ENCODE measurements around the gene DNPEP. TPM values are rescaled to one million over a fixed set of nuclear protein-coding genes. Genes with fewer than 3 reads are reported as not detected.

DNPEP gene
- total and polyA plus RNA-seq, 2 donors (not counting 1 experiment from before 2014, with no cell fraction given), result 82.6 to 91.7 TPM

DNA sequence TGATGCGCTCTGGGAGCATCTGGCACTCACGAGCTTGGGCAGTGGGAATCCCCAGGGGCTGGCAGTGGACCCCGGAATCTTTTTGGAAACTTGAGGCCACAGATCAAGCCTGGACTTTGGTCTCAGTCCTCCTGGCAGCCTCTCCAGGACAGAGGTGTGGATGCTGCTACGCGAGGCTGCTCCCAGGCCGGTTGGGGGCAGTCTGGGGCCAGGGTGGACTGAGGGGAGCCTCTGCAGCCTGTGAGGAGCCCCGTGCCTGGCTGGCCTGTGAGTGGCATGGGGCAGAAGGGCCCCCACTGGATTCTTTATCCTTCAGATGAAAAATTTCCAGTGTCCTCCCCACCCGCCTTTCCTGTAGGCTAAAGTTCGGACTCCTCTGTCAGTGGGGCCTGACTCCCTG, 17.7 kb upstream of the DNPEP start:
- H3K9ac ChIP-seq (ENCODE audit: low read length), result no peak overlapping the region
- H3K9me3 Mint-ChIP-seq (ENCODE audit: insufficient read depth), result no peaks in the 10 kb centered on the region
- H3K27ac Mint-ChIP-seq, result no peak overlapping the region
- H3K36me3 ChIP-seq (replicated peaks in 1 of 2; ENCODE audit: control extremely low read depth in 1 of 2, control insufficient read depth in 1 of 2, extremely low read depth in 1 of 2, insufficient read depth in 2 of 2, low read length in 1 of 2), result no peaks in the 10 kb centered on the region
- POLR2A ChIA-PET, result no interaction called here
- H3K4me1 Mint-ChIP-seq, result no peaks in the 10 kb centered on the region
- no peaks in the 10 kb centered on the region for H4K20me1 ChIP-seq (ENCODE audit: control insufficient read depth, insufficient read depth, low read length, poor library complexity, severe bottlenecking)
- no peak overlapping the region for H3K4me3 Mint-ChIP-seq
- no peaks in the 10 kb centered on the region for H3K4me1 ChIP-seq (ENCODE audit: control insufficient read depth in 2 of 2, insufficient read depth in 2 of 2, low read length in 2 of 2)
- no peak for ATAC-seq (ENCODE audit: low read depth)
- TF ChIP-seq CTCF (IDR thresholded peaks at IDR 0.05) (no peak), EZH2 (IDR thresholded peaks at IDR 0.05; ENCODE audit: borderline replicate concordance, insufficient read depth, low read depth, low read length, poor library complexity, severe bottlenecking) (no peak)
- peaks cover 0 to 16% (median 0%) of the 10 kb centered on the region in 4 experiments for H3K27me3 ChIP-seq (replicated peaks in 1 of 4; ENCODE audit: control extremely low read depth in 1 of 4, control insufficient read depth in 3 of 4, insufficient read depth in 4 of 4, low read length in 3 of 4)
- H2AFZ ChIP-seq (ENCODE audit: insufficient read depth, low read depth, low read length, poor library complexity, severe bottlenecking), result no peak overlapping the region
- DNase-seq, result no peak
- intact Hi-C loops (cut with micrococcal nuclease), result no loop called here
- H3K79me2 ChIP-seq (ENCODE audit: control insufficient read depth, insufficient read depth, low read length), result no peaks in the 10 kb centered on the region
- H3K4me2 ChIP-seq (replicated peaks; ENCODE audit: low read depth, low read length, poor library complexity, severe bottlenecking), result no peak overlapping the region
- H3K9me3 ChIP-seq (ENCODE audit: control extremely low read depth in 1 of 3, control insufficient read depth in 2 of 3, insufficient read depth in 1 of 3, low read length in 2 of 3), result no peaks in the 10 kb centered on the region
- CTCF ChIA-PET, result interaction anchor here (0.6 to 4.4 kb wide), 3 partner anchors 120 to 727 kb away, joined by 3 to 97 read pairs (median 3); no protein-coding TSS in a partner anchor
- 71% methylated on average over 8 of the region's 9 CpGs for WGBS (ENCODE audit: insufficient coverage)
- peaks cover 32% of the 10 kb centered on the region for H3K27me3 Mint-ChIP-seq
- H3K4me3 ChIP-seq (ENCODE audit: control extremely low read depth in 1 of 5, extremely low read depth in 1 of 5, insufficient read depth in 1 of 5, low read depth in 2 of 5, low read length in 4 of 5), result no peak overlapping the region
- H3K27ac ChIP-seq (ENCODE audit: low read length in 2 of 2), result no peak overlapping the region

- ChIA-PET POLR2A (no interaction called here), CTCF (interaction anchor here (1.1 to 4.4 kb wide), 5 partner anchors 8 to 155 kb away, joined by 3 to 97 read pairs (median 4); no protein-coding TSS in a partner anchor)
- H3K27me3 ChIP-seq (replicated peaks in 1 of 4; ENCODE audit: control extremely low read depth in 1 of 4, control insufficient read depth in 3 of 4, insufficient read depth in 4 of 4, low read length in 3 of 4), result peaks cover 0 to 21% (median 0%) of the 10 kb centered on the region in 4 experiments
- H3K4me2 ChIP-seq (replicated peaks; ENCODE audit: low read depth, low read length, poor library complexity, severe bottlenecking), result no peak overlapping the region
- no peak for TF ChIP-seq EZH2 (IDR thresholded peaks at IDR 0.05; ENCODE audit: borderline replicate concordance, insufficient read depth, low read depth, low read length, poor library complexity, severe bottlenecking)
- no peak for TF ChIP-seq CTCF (IDR thresholded peaks at IDR 0.05)
- no peaks in the 10 kb centered on the region for H3K36me3 ChIP-seq (replicated peaks in 1 of 2; ENCODE audit: control extremely low read depth in 1 of 2, control insufficient read depth in 1 of 2, extremely low read depth in 1 of 2, insufficient read depth in 2 of 2, low read length in 1 of 2)
- H2AFZ ChIP-seq (ENCODE audit: insufficient read depth, low read depth, low read length, poor library complexity, severe bottlenecking), result no peak overlapping the region
- no peaks in the 10 kb centered on the region for H3K9me3 ChIP-seq (ENCODE audit: control extremely low read depth in 1 of 3, control insufficient read depth in 2 of 3, insufficient read depth in 1 of 3, low read length in 2 of 3)
- H3K4me1 ChIP-seq (ENCODE audit: control insufficient read depth in 2 of 2, insufficient read depth in 2 of 2, low read length in 2 of 2), result no peaks in the 10 kb centered on the region
- H3K27ac ChIP-seq (ENCODE audit: low read length in 2 of 2), result no peak overlapping the region
- no peaks in the 10 kb centered on the region for H3K79me2 ChIP-seq (ENCODE audit: control insufficient read depth, insufficient read depth, low read length)
- Mint-ChIP-seq H3K9me3 (ENCODE audit: insufficient read depth) (no peaks in the 10 kb centered on the region), H3K4me1 (no peaks in the 10 kb centered on the region), H3K4me3 (no peak overlapping the region), H3K27me3 (peaks cover 36% of the 10 kb centered on the region), H3K27ac (no peak overlapping the region)
- H3K9ac ChIP-seq (ENCODE audit: low read length), result no peak overlapping the region
- H3K4me3 ChIP-seq (ENCODE audit: control extremely low read depth in 1 of 5, extremely low read depth in 1 of 5, insufficient read depth in 1 of 5, low read depth in 2 of 5, low read length in 4 of 5), result no peak overlapping the region
- ATAC-seq (ENCODE audit: low read depth) (no peak), DNase-seq (no peak)
- WGBS (ENCODE audit: insufficient coverage), result 76% methylated on average over 7 of the region's 7 CpGs
- intact Hi-C loops (cut with micrococcal nuclease), result loop anchor here (5.0 kb wide), 2 partner anchors 237 to 292 kb away; no protein-coding TSS in a partner anchor
- H4K20me1 ChIP-seq (ENCODE audit: control insufficient read depth, insufficient read depth, low read length, poor library complexity, severe bottlenecking), result no peaks in the 10 kb centered on the region
These were observed 17.2 kb upstream of the DNPEP start for GRCh38 chr2:219404954-219405353.

All from B cell (primary cell).